ENCODE data around the gene PTHLH.

PTHLH gene

GRCh38 chr12:27972721-27973120 lies at the start of gene PTHLH:
Gene PTHLH, minus strand, starts transcription at chr12:27972733. Its CDS starts 3,239 bp downstream, at chr12:27969494.
- no peak for DNase-seq (ENCODE audit: low spot score)
- in situ Hi-C loops (cut with MboI; ENCODE audit: low pct_unique_long_range_greater_than_20kb, low sequenced_read_pairs, unreplicated experiment): no loop called here
- TF ChIP-seq CTCF (IDR thresholded peaks at IDR 0.05; ENCODE audit: extremely low read depth, insufficient read depth, missing control alignments): no peak

DNA sequence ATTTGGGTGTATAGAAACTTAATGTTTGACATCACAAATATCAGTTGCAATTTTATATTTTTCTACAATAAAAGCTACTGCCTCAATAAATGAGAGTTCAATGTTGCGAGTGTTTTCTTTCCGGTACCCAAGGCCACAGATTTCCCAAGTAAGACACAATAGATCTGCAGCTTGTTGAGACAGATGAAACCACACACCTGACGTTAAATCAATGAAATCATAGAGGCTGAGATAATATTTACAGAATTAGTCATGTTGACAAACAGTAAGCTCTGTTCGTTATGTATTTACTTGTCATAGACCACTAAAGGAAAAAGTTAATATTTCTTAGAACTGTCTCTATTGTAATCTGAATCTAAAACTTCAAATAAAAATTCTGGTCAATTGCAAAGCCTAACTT lies 49.2 kb upstream of the PTHLH start:
- TF ChIP-seq CTCF (IDR thresholded peaks at IDR 0.05; ENCODE audit: extremely low read depth, insufficient read depth, missing control alignments): no peak
- in situ Hi-C loops (cut with MboI; ENCODE audit: low pct_unique_long_range_greater_than_20kb, low sequenced_read_pairs, unreplicated experiment): no loop called here
- DNase-seq (ENCODE audit: low spot score): no peak

- in situ Hi-C loops (cut with MboI; ENCODE audit: low pct_unique_long_range_greater_than_20kb, low sequenced_read_pairs, unreplicated experiment): no loop called here
- no peak for DNase-seq (ENCODE audit: low spot score)
- no peak for TF ChIP-seq CTCF (IDR thresholded peaks at IDR 0.05; ENCODE audit: extremely low read depth, insufficient read depth, missing control alignments)
These were observed 45.3 kb upstream of the PTHLH start for GRCh38 chr12:28017873-28018255.

GRCh38 chr12:28017126-28017872 lies 44.8 kb upstream of the PTHLH start:
- in situ Hi-C loops (cut with MboI; ENCODE audit: low pct_unique_long_range_greater_than_20kb, low sequenced_read_pairs, unreplicated experiment): no loop called here
- no peak for TF ChIP-seq CTCF (IDR thresholded peaks at IDR 0.05; ENCODE audit: extremely low read depth, insufficient read depth, missing control alignments)

DNA sequence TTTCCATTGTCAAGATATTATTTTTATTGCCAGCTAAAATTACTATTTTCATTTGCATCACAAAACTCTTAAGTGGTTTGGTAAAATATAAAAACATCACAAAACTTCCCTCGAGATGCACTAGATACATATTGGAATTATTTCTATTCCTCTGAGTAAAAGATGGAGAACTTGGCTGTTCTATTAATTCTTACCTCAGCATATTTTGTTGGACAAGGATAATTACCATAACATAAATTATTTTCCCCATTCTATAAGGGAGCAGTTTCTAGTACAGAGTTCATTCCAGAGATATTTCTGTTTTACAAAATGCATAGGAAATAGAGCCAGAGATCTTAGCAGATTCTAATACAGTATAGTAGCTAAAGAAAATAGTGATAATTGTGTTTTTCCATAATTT lies 42.6 kb upstream of the PTHLH start:
- no peak for DNase-seq (ENCODE audit: low spot score)
- no peak for TF ChIP-seq CTCF (IDR thresholded peaks at IDR 0.05; ENCODE audit: extremely low read depth, insufficient read depth, missing control alignments)
- in situ Hi-C loops (cut with MboI; ENCODE audit: low pct_unique_long_range_greater_than_20kb, low sequenced_read_pairs, unreplicated experiment): no loop called here

More at GRCh38 chr12:28017126-28017872, 44.8 kb upstream of the PTHLH start:
- no peak for DNase-seq (ENCODE audit: low spot score)

DNA sequence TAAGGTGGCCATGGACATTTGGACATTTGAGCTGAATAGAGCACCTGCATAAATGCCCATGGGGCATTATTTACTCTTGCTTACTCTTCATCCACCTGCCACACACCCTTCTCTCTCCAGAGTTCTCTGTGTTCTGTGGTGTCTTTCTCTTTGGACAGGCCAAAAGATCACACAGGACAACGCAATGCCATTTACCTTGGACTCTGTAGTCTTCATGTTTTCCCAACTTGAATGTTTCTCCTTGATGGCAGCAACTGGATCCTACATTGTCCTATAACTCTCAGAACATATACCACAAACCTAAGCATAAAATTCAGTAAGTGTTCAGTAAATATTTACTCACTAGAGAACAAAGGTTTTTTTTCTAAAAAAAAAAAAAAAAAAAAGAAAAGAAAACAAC lies 41.7 kb upstream of the PTHLH start:
- TF ChIP-seq CTCF (IDR thresholded peaks at IDR 0.05; ENCODE audit: extremely low read depth, insufficient read depth, missing control alignments): no peak
- in situ Hi-C loops (cut with MboI; ENCODE audit: low pct_unique_long_range_greater_than_20kb, low sequenced_read_pairs, unreplicated experiment): no loop called here
- DNase-seq (ENCODE audit: low spot score): no peak
